CD4-positive, alpha-beta T cell (primary cell): ENCODE results near the gene SESN1. TPM values are rescaled to one million over a fixed set of nuclear protein-coding genes. Genes with fewer than 3 reads are reported as not detected.
A peak's percentile ranks its signal among the peaks of the same experiment; 100 is the strongest.

Experiments used
- ATAC-seq: fragments of 200-7000 bp; cut with Tn5 transposase; one replicate; pipeline ENCODE4 v1.10.0; 2022; ENCODE audit warnings: mild to moderate bottlenecking; ENCODE audit not compliant: poor library complexity
- CTCF ChIA-PET: fragments of 350-600 bp; sonication (Branson Sonifier 250); formaldehyde crosslinking; loops from one replicate; lab custom pipeline; 2021; ENCODE audit warnings: antibody characterized with exemption, inconsistent platforms; lab: Charles Lee
- POLR2A ChIA-PET: fragments of 350-600 bp; sonication (Branson Sonifier 250); formaldehyde crosslinking; loops from one replicate; lab custom pipeline; 2021; ENCODE audit warnings: antibody characterized with exemption, inconsistent platforms; lab: Charles Lee
- DNase-seq, 14 experiments: peaks; one replicate each; pipeline ENCODE4 v3.0.0-alpha.2; 2013 to 2020; ENCODE audit warnings: mixed read lengths in 2 of 14
- H3K27ac ChIP-seq, 2 donors: one replicate each; pipeline versions ENCODE4 v1.5.1 to v1.7.0; 2013; ENCODE audit warnings: low read length in 2 of 2, low read depth in 1 of 2, mild to moderate bottlenecking in 1 of 2
- H3K27me3 ChIP-seq, 2 experiments: 1 replicate in 1 of 2; 2 replicates in 1 of 2; pipeline versions ENCODE4 v1.6.1 to v1.7.0; 2013; ENCODE audit warnings: low read length in 2 of 2, control low read depth in 1 of 2, mild to moderate bottlenecking in 1 of 2, moderate library complexity in 1 of 2; ENCODE audit not compliant: insufficient read depth in 2 of 2, control insufficient read depth in 1 of 2
- H3K36me3 ChIP-seq: one replicate; pipeline ENCODE4 v1.6.1; 2013; ENCODE audit warnings: low read length, control low read depth; ENCODE audit not compliant: insufficient read depth
- H3K4me1 ChIP-seq: one replicate; pipeline ENCODE4 v1.6.1; 2013; ENCODE audit warnings: low read length, control low read depth; ENCODE audit not compliant: insufficient read depth
- H3K4me3 ChIP-seq: one replicate; pipeline ENCODE4 v1.5.1; 2013; ENCODE audit warnings: mild to moderate bottlenecking, low read length, moderate library complexity
- H3K9me3 ChIP-seq, 2 experiments: 1 replicate in 1 of 2; 2 replicates in 1 of 2; pipeline versions ENCODE4 v1.6.1 to v1.7.0; 2013; ENCODE audit warnings: low read length in 2 of 2, mild to moderate bottlenecking in 2 of 2, control low read depth in 1 of 2, moderate library complexity in 1 of 2; ENCODE audit not compliant: control insufficient read depth in 1 of 2, insufficient read depth in 1 of 2
- H3K27ac Mint-ChIP-seq: one replicate; pipeline ENCODE4 v1.8.0; 2020; ENCODE audit warnings: mixed read lengths
- H3K27me3 Mint-ChIP-seq: one replicate; pipeline ENCODE4 v1.8.0; 2021; ENCODE audit warnings: mixed read lengths
- H3K36me3 Mint-ChIP-seq: one replicate; pipeline ENCODE4 v1.8.0; 2021; ENCODE audit warnings: low read depth, mixed read lengths
- H3K4me1 Mint-ChIP-seq: one replicate; pipeline ENCODE4 v1.8.0; 2021; ENCODE audit warnings: low read depth, mixed read lengths
- H3K4me3 Mint-ChIP-seq: one replicate; pipeline ENCODE4 v1.8.0; 2020; ENCODE audit warnings: mild to moderate bottlenecking, mixed read lengths
- H3K9me3 Mint-ChIP-seq: one replicate; pipeline ENCODE4 v1.8.0; 2020; ENCODE audit warnings: mixed read lengths
- intact Hi-C, 2 experiments: fragments of 100-400 bp; cut with DNase I in 1 of 2; cut with micrococcal nuclease in 1 of 2; formaldehyde crosslinking; loops; one replicate each; pipeline versions ENCODE4 v1.15.1 to v1.9.0; 2023 to 2025; cut with DNase I, micrococcal nuclease
- total RNA-seq, 174 experiments: library from RNA in 2 of 174; stranded (reverse) in 2 of 174; gene quantifications; one replicate each; pipeline ENCODE4 v1.2.3 and lab custom pipeline; 2021 to 2026
- TF ChIP-seq, protein P1 (sequence below): fragments of 200-600 bp; IDR thresholded peaks from one replicate; pipeline ENCODE4 v1.8.0; 2022; ENCODE audit warnings: antibody characterized with exemption, mild to moderate bottlenecking

Gene SESN1
- total RNA-seq, 2 experiments from 2014 or later, result 95.9 to 98.3 TPM

DNA sequence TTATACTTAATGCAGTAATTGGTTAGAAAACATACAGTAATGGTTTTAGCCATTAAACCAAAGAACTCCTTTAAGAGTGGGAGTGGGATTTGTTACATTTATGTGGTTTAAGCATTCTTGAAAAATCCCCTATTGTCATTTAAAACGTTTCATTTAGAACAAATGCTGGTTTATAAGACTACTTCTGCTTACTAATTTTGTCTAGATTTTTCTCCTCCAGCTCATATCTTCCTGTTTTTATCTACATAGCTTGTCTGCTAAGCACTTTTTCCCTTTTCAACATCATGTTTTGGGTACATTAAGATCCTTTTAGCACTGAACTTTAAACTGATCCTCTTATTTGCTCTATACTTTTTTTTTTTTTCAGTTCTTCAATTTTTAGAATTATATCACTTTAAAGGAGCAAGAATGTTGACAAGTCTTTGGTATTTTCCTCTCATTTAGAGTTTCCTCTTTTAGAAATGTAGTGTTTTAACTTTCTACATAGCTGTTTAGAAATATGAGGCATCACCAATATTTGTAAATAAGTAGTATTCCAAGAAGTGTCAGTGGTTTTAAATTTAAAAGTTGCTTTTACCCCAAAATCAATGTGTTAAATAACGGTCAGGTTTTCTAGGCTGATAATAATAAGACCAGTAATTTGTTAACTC, 80.9 kb downstream of the SESN1 start:
- Mint-ChIP-seq H3K9me3 (no peaks in the 10 kb centered on the region), H3K27ac (peak overlapping the region; percentile 89), H3K36me3 (peaks cover 11% of the 10 kb centered on the region), H3K4me3 (peak overlapping the region; percentile 21), H3K27me3 (no peaks in the 10 kb centered on the region), H3K4me1 (peaks cover 67% of the 10 kb centered on the region)
- DNase-seq, result peak in 1 of 14 experiments; percentile 19
- Histone ChIP-seq H3K9me3 (no peaks in the 10 kb centered on the region), H3K4me1 (peaks cover 26% of the 10 kb centered on the region), H3K36me3 (no peaks in the 10 kb centered on the region), H3K4me3 (no peak overlapping the region), H3K27ac (peak overlapping the region; percentile 19 to 25), H3K27me3 (no peaks in the 10 kb centered on the region)
- TF ChIP-seq, protein P1, sequence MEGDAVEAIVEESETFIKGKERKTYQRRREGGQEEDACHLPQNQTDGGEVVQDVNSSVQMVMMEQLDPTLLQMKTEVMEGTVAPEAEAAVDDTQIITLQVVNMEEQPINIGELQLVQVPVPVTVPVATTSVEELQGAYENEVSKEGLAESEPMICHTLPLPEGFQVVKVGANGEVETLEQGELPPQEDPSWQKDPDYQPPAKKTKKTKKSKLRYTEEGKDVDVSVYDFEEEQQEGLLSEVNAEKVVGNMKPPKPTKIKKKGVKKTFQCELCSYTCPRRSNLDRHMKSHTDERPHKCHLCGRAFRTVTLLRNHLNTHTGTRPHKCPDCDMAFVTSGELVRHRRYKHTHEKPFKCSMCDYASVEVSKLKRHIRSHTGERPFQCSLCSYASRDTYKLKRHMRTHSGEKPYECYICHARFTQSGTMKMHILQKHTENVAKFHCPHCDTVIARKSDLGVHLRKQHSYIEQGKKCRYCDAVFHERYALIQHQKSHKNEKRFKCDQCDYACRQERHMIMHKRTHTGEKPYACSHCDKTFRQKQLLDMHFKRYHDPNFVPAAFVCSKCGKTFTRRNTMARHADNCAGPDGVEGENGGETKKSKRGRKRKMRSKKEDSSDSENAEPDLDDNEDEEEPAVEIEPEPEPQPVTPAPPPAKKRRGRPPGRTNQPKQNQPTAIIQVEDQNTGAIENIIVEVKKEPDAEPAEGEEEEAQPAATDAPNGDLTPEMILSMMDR, result no peak
- intact Hi-C loops, result loop anchor here in 1 of 2 experiments (5.0 to 10.0 kb wide), 2 partner anchors 166 to 371 kb away; partner anchors contain the start of genes ARMC2 and CD164
- ATAC-seq, result no peak
- CTCF ChIA-PET, result interaction anchor here (1.2 kb wide), 1 partner anchor 59 kb away, joined by 3 read pairs; no protein-coding TSS in a partner anchor
- POLR2A ChIA-PET, result interaction anchor here (0.7 to 2.3 kb wide), 10 partner anchors 10 to 208 kb away, joined by 3 to 10 read pairs (median 6); partner anchors contain the start of gene SESN1

DNA sequence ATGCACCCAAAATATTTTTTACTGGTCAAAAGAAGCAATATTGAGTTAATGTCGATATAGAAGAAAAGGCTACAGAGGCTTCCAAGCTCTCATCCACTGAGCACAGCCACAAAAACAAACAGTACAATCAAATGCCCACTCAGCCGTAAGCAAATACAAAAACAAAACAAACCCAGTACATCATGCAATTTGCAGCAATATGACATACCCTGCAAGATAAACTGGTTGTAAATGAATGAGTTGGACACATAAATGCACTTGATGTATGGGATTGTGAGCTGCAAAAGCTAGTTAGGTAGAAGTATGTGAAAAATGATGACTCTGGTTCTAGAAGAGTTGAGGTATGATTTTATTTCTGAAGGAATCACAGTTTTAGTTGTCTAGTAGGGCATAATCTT, 83.9 kb downstream of the SESN1 start:
- peak overlapping the region; percentile 93 for H3K4me3 ChIP-seq
- no peaks in the 10 kb centered on the region for H3K27me3 ChIP-seq
- peaks cover 26% of the 10 kb centered on the region for H3K4me1 ChIP-seq
- no peak for ATAC-seq
- DNase-seq, result no peak
- no peaks in the 10 kb centered on the region for H3K27me3 Mint-ChIP-seq
- peaks cover 14% of the 10 kb centered on the region for H3K36me3 Mint-ChIP-seq
- H3K4me3 Mint-ChIP-seq, result peak overlapping the region; percentile 77
- peak overlapping the region; percentile 99 for H3K27ac Mint-ChIP-seq
- H3K36me3 ChIP-seq, result no peaks in the 10 kb centered on the region
- H3K27ac ChIP-seq, result peak overlapping the region; percentile 84 to 92
- CTCF ChIA-PET, result interaction anchor here (0.9 to 1.3 kb wide), 2 partner anchors 8 to 61 kb away, joined by 3 to 4 read pairs; no protein-coding TSS in a partner anchor
- H3K9me3 ChIP-seq, result no peaks in the 10 kb centered on the region
- H3K9me3 Mint-ChIP-seq, result no peaks in the 10 kb centered on the region
- POLR2A ChIA-PET, result interaction anchor here (0.8 to 5.8 kb wide), 16 partner anchors 8 to 452 kb away, joined by 3 to 44 read pairs (median 9); partner anchors contain the start of genes ARMC2, CEP57L1 and SESN1
- H3K4me1 Mint-ChIP-seq, result peaks cover 77% of the 10 kb centered on the region
- intact Hi-C loops, result loop anchor here in 1 of 2 experiments (5.0 to 10.0 kb wide), 2 partner anchors 163 to 374 kb away; partner anchors contain the start of genes ARMC2 and CD164
- TF ChIP-seq, protein P1, result no peak

DNA sequence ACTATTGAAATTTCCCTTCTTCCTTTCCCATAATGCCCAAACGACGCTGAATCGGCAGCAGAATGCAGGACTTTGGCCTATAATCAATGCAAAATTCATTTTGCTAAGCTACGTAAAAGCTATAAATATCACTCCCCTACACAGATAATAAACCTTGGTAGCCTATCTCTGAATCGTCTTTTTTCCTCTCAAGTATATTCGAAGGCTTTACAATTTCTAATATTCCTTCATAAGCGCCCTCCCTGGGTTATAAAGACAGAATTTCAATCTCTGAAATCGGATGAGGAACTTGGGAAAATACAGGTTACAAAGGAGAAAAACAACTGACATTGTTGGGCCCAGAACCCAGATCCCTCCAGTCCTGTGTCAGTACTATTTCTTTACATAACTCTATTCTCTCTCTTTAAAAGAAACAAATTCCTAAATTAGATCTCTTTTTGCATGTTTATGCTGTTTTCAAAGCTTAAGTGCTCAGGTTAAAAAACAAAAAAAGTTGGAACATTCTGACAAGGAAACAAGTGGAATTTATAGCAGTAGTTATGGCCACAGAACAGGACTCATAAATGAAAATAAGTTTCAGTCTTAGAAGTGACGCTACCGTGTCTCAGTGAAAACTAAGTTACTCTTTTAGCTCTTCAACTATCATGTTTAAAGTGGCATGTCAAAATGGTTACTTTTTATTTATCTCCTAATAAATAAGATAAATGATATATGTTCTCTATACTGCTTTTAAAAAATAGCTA, 84.5 kb downstream of the SESN1 start:
- Histone ChIP-seq H3K9me3 (no peaks in the 10 kb centered on the region), H3K4me1 (peaks cover 26% of the 10 kb centered on the region), H3K27ac (peak overlapping the region; percentile 84 to 92), H3K27me3 (no peaks in the 10 kb centered on the region), H3K36me3 (no peaks in the 10 kb centered on the region), H3K4me3 (peak overlapping the region; percentile 93)
- TF ChIP-seq, protein P1, result no peak
- DNase-seq (peak in 2 of 14 experiments; percentile 23 to 30), ATAC-seq (peak; percentile 0)
- H3K36me3 Mint-ChIP-seq, result peaks cover 14% of the 10 kb centered on the region
- intact Hi-C loops, result loop anchor here (1.0 to 10.0 kb wide), 10 partner anchors 10 to 685 kb away; partner anchors contain the start of genes CD164 (in 2 of the 2), AK9 (in 1 of the 2), ARMC2 (in 1 of the 2) and CEP57L1 (in 1 of the 2)
- H3K4me3 Mint-ChIP-seq, result peak overlapping the region; percentile 97
- no peaks in the 10 kb centered on the region for H3K9me3 Mint-ChIP-seq
- H3K27me3 Mint-ChIP-seq, result no peaks in the 10 kb centered on the region
- ChIA-PET CTCF (interaction anchor here (0.9 to 1.3 kb wide), 3 partner anchors 9 to 469 kb away, joined by 3 to 4 read pairs (median 3); no protein-coding TSS in a partner anchor), POLR2A (interaction anchor here (0.8 to 5.8 kb wide), 21 partner anchors 9 to 452 kb away, joined by 3 to 44 read pairs (median 7); partner anchors contain the start of genes ARMC2, CEP57L1 and SESN1)
- H3K27ac Mint-ChIP-seq, result peak overlapping the region; percentile 99
- H3K4me1 Mint-ChIP-seq, result peaks cover 74% of the 10 kb centered on the region
